ENCODE results near the gene HOXA4. TPM values are rescaled to one million over a fixed set of nuclear protein-coding genes. Genes with fewer than 3 reads are reported as not detected.
A peak's percentile ranks its signal among the peaks of the same experiment; 100 is the strongest.

The HOXA4 gene
- total RNA-seq, 1 donor, result 0.72 TPM

DNA sequence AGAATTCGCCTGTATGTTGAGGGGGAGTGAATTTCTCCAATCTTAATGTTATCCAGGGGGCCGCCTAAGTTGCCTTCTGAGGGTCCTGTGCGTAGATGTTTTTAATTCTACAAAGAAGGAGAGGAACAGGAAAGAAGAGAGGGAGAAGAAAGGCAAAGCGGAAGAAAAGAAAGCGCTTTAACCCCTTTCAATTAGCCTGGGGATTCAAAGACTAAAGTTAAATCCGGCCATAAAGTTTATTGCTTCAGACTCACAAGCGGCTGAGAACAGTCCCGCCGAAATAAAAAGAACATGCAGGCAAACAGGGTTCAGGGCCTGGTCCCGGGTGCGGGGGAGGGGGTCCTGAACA lies 8.4 kb upstream of the HOXA4 start:
- Histone ChIP-seq H3K4me3 (ENCODE audit: insufficient read depth, low read length) (no peak overlapping the region), H3K36me3 (ENCODE audit: insufficient read depth, low read length) (peaks cover 31% of the 10 kb centered on the region), H3K79me2 (ENCODE audit: insufficient read depth, low read length) (peaks cover 65% of the 10 kb centered on the region), H3K27ac (ENCODE audit: low read depth, low read length) (peak overlapping the region; percentile 32), H3K9me3 (ENCODE audit: low read depth, low read length) (no peaks in the 10 kb centered on the region), H3K27me3 (ENCODE audit: insufficient read depth, low read length) (no peaks in the 10 kb centered on the region), H2AFZ (ENCODE audit: low read length) (no peak overlapping the region), H3K4me2 (ENCODE audit: insufficient read depth, low read length) (no peak overlapping the region), H4K20me1 (ENCODE audit: insufficient read depth, low read length) (peaks cover 10% of the 10 kb centered on the region), H3K4me1 (ENCODE audit: insufficient read depth, low read length) (peaks cover 42% of the 10 kb centered on the region)
- peak; percentile 74 for DNase-seq (ENCODE audit: insufficient read length, low spot score, missing footprints)
- TF ChIP-seq, protein P1, sequence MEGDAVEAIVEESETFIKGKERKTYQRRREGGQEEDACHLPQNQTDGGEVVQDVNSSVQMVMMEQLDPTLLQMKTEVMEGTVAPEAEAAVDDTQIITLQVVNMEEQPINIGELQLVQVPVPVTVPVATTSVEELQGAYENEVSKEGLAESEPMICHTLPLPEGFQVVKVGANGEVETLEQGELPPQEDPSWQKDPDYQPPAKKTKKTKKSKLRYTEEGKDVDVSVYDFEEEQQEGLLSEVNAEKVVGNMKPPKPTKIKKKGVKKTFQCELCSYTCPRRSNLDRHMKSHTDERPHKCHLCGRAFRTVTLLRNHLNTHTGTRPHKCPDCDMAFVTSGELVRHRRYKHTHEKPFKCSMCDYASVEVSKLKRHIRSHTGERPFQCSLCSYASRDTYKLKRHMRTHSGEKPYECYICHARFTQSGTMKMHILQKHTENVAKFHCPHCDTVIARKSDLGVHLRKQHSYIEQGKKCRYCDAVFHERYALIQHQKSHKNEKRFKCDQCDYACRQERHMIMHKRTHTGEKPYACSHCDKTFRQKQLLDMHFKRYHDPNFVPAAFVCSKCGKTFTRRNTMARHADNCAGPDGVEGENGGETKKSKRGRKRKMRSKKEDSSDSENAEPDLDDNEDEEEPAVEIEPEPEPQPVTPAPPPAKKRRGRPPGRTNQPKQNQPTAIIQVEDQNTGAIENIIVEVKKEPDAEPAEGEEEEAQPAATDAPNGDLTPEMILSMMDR (IDR thresholded peaks at IDR 0.05; ENCODE audit: extremely low read depth, low read depth, low read length), result no peak

DNA sequence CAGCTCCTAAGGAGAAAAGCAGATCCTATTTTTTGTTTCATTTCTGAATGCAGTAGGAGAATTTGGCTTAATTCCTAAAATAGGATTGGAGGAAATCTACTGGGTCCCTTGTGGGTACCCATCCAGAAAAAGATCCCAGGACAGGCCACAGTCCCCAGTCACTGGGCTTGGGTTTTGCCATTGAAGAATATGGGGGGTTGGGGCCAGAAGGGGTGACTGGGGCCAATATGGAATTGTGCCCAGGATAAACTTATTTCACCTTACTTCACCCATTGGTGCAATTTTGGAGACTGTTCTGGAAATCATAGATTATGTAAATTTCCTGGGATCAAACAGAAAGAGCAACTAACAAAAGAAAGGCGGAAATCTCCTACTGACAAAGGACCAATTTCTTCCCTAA lies 7.9 kb upstream of the HOXA4 start:
- Histone ChIP-seq H4K20me1 (ENCODE audit: insufficient read depth, low read length) (peaks cover 10% of the 10 kb centered on the region), H3K9me3 (ENCODE audit: low read depth, low read length) (no peaks in the 10 kb centered on the region), H3K27me3 (ENCODE audit: insufficient read depth, low read length) (no peaks in the 10 kb centered on the region), H3K4me3 (ENCODE audit: insufficient read depth, low read length) (no peak overlapping the region), H3K27ac (ENCODE audit: low read depth, low read length) (peak overlapping the region; percentile 90), H3K36me3 (ENCODE audit: insufficient read depth, low read length) (peaks cover 27% of the 10 kb centered on the region), H3K79me2 (ENCODE audit: insufficient read depth, low read length) (peaks cover 65% of the 10 kb centered on the region), H3K4me1 (ENCODE audit: insufficient read depth, low read length) (peaks cover 46% of the 10 kb centered on the region), H3K4me2 (ENCODE audit: insufficient read depth, low read length) (peak overlapping the region; percentile 33), H2AFZ (ENCODE audit: low read length) (no peak overlapping the region)
- DNase-seq (ENCODE audit: insufficient read length, low spot score, missing footprints), result peak; percentile 18
- TF ChIP-seq, protein P1 (IDR thresholded peaks at IDR 0.05; ENCODE audit: extremely low read depth, low read depth, low read length), result no peak

DNA sequence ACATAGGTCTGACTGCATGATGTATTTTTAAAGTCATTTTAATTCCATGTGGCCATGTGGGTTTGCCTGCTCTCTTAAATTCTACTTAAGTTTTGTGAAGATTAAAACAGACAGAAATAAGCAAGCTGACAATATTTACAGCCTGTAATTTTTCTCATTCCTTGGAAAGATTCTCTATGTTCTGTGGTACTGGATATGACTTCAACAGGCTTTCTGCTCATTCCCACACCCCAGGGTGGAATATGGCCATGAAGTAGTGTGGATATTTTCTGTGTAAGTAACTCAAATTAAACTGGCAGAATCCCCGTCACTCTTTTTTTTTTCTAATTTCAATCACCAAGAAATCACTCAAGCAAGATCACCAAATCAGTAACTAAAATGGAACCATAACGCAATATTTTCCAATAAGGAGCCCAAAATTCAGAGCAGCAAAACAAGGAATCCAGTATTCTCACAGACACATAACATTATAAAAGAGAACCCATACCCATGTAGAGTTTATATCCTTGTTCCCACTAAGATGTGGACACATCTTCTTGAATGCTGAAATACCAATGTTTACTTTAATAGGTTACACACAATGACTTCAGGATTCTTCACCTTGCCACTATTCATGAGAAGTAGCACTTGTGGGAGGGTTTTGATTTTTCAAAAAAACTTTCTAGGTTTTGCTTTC lies 7.2 kb upstream of the HOXA4 start:
- peaks cover 46% of the 10 kb centered on the region for H3K4me1 ChIP-seq (ENCODE audit: insufficient read depth, low read length)
- no peak overlapping the region for H3K4me3 ChIP-seq (ENCODE audit: insufficient read depth, low read length)
- H3K27ac ChIP-seq (ENCODE audit: low read depth, low read length), result peak overlapping the region; percentile 90
- no peaks in the 10 kb centered on the region for H3K27me3 ChIP-seq (ENCODE audit: insufficient read depth, low read length)
- peak; percentile 76 for DNase-seq (ENCODE audit: insufficient read length, low spot score, missing footprints)
- peaks cover 10% of the 10 kb centered on the region for H4K20me1 ChIP-seq (ENCODE audit: insufficient read depth, low read length)
- peak overlapping the region; percentile 72 for H3K4me2 ChIP-seq (ENCODE audit: insufficient read depth, low read length)
- TF ChIP-seq, protein P1 (IDR thresholded peaks at IDR 0.05; ENCODE audit: extremely low read depth, low read depth, low read length), result no peak
- H3K79me2 ChIP-seq (ENCODE audit: insufficient read depth, low read length), result peaks cover 65% of the 10 kb centered on the region
- H3K36me3 ChIP-seq (ENCODE audit: insufficient read depth, low read length), result peaks cover 23% of the 10 kb centered on the region
- no peak overlapping the region for H2AFZ ChIP-seq (ENCODE audit: low read length)
- no peaks in the 10 kb centered on the region for H3K9me3 ChIP-seq (ENCODE audit: low read depth, low read length)

DNA sequence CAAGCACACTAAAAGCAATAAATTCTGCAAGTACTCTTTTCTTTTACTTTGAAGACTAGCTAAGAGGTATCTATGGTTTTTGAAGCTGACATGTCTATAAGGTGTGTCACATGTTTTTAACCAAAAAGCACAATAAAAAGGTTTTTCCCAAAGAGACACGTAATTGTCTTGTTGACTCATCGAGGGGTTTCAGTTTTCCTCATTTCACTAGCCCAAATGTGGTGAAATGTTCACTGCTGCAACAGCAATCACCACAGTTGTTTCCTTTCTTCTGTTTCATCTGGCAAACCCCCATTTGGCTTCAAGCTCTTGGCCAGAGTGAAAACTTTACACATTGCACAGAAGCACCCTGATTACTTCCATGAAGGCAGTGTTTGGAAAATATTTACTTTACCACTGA lies 3.8 kb upstream of the HOXA4 start:
- H4K20me1 ChIP-seq (ENCODE audit: insufficient read depth, low read length), result peaks cover 10% of the 10 kb centered on the region
- TF ChIP-seq, protein P1 (IDR thresholded peaks at IDR 0.05; ENCODE audit: extremely low read depth, low read depth, low read length), result no peak
- H3K27me3 ChIP-seq (ENCODE audit: insufficient read depth, low read length), result no peaks in the 10 kb centered on the region
- no peak overlapping the region for H2AFZ ChIP-seq (ENCODE audit: low read length)
- H3K9me3 ChIP-seq (ENCODE audit: low read depth, low read length), result no peaks in the 10 kb centered on the region
- H3K36me3 ChIP-seq (ENCODE audit: insufficient read depth, low read length), result no peaks in the 10 kb centered on the region
- peaks cover 56% of the 10 kb centered on the region for H3K4me1 ChIP-seq (ENCODE audit: insufficient read depth, low read length)
- no peak overlapping the region for H3K4me3 ChIP-seq (ENCODE audit: insufficient read depth, low read length)
- peak overlapping the region; percentile 33 for H3K4me2 ChIP-seq (ENCODE audit: insufficient read depth, low read length)
- DNase-seq (ENCODE audit: insufficient read length, low spot score, missing footprints), result peak; percentile 97
- peaks cover 58% of the 10 kb centered on the region for H3K79me2 ChIP-seq (ENCODE audit: insufficient read depth, low read length)
- H3K27ac ChIP-seq (ENCODE audit: low read depth, low read length), result peak overlapping the region; percentile 90
